HepG2 (cell line): ENCODE measurements around the gene PIP. TPM values are rescaled to one million over a fixed set of nuclear protein-coding genes. Genes with fewer than 3 reads are reported as not detected.
"Not testable (repeated sequence)": the region's sequence is repeated elsewhere in the genome, so short reads cannot be mapped to it uniquely, and the experiment has no call there.

ENCODE experiments used
- ATAC-seq: fragments of 200-7000 bp; cut with Tn5 transposase; 3 replicates; pipeline ENCODE4 v1.9.1; 2020; ENCODE audit warnings: mild to moderate bottlenecking, moderate library complexity
- BruUV-seq: library from RNA; stranded (reverse); fragments of 400-500 nt; replicated peaks from 2 replicates; lab custom pipeline; 2021; lab: Mats Ljungman, UMichigan
- CTCF ChIA-PET: fragments of 300-600 bp; formaldehyde crosslinking; extraction: SDS; loops from one replicate; lab custom pipeline; 2021; ENCODE audit warnings: low total read pairs, inconsistent platforms, low intra/inter-chr PET ratio; lab: Yijun Ruan, JAX
- POLR2A ChIA-PET: fragments of 350-600 bp; sonication (Branson Sonifier 250); formaldehyde crosslinking; loops from one replicate; lab custom pipeline; 2020; ENCODE audit warnings: antibody characterized with exemption, inconsistent platforms; lab: Yijun Ruan, JAX
- DNase-seq: peaks from one replicate; pipeline ENCODE4 v3.0.0-alpha.2; 2015; ENCODE audit warnings: low spot score
- FAIRE-seq: peaks from 3 replicates; lab custom pipeline; 2011; peaks lifted over from hg19 to GRCh38; lab: Jason Lieb, UNC
- H2AFZ ChIP-seq: one replicate; pipeline ENCODE4 v1.6.1; 2011; ENCODE audit warnings: low read length, inconsistent platforms
- H3K27ac ChIP-seq: fragments of 300-600 bp; 3 replicates; pipeline ENCODE4 v1.8.0; 2011; ENCODE audit warnings: mixed run types, mild to moderate bottlenecking, mixed read lengths, low read length, inconsistent platforms; ENCODE audit not compliant: insufficient read depth; ENCODE audit errors: extremely low read length
- H3K27me3 ChIP-seq, 2 experiments: fragments of 200-600 bp in 1 of 2; 2 replicates in 1 of 2; 3 replicates in 1 of 2; pipeline versions ENCODE4 v1.6.0 to v1.8.0; 2011; ENCODE audit warnings: low read length in 2 of 2, mild to moderate bottlenecking in 2 of 2, moderate library complexity in 2 of 2, inconsistent platforms in 1 of 2; ENCODE audit not compliant: insufficient read depth in 2 of 2, control insufficient read depth in 1 of 2
- H3K36me3 ChIP-seq, 2 experiments: fragments of 200-600 bp in 1 of 2; replicated peaks in 1 of 2; 2 replicates in 1 of 2; 3 replicates in 1 of 2; pipeline versions ENCODE4 v1.5.1 to v1.8.0; 2011; ENCODE audit warnings: low read length in 2 of 2, inconsistent platforms in 1 of 2; ENCODE audit not compliant: insufficient read depth in 2 of 2, control insufficient read depth in 1 of 2
- H3K4me1 ChIP-seq: 2 replicates; pipeline ENCODE4 v1.5.1; 2012; ENCODE audit warnings: low read length, inconsistent platforms; ENCODE audit not compliant: insufficient read depth
- H3K4me2 ChIP-seq: 2 replicates; pipeline ENCODE4 v1.6.0; 2011; ENCODE audit warnings: low read depth, low read length, inconsistent platforms
- H3K4me3 ChIP-seq, 3 experiments: fragments of 200-600 bp in 1 of 3; sonication (generic), shearing (Covaris generic) in 1 of 3; replicated peaks in 1 of 3; 2 replicates each; pipeline ENCODE4 v1.5.1; 2011 to 2016; ENCODE audit warnings: low read length in 3 of 3, inconsistent platforms in 2 of 3, low read depth in 2 of 3, mild to moderate bottlenecking in 2 of 3, control low read depth in 1 of 3, mixed read lengths in 1 of 3; ENCODE audit not compliant: insufficient read depth in 1 of 3
- H3K79me2 ChIP-seq: one replicate; pipeline ENCODE4 v1.6.1; 2011; ENCODE audit warnings: low read length, inconsistent platforms; ENCODE audit not compliant: insufficient read depth
- H3K9ac ChIP-seq: 2 replicates; pipeline ENCODE4 v1.6.0; 2011; ENCODE audit warnings: mild to moderate bottlenecking, low read depth, low read length, inconsistent platforms; ENCODE audit not compliant: insufficient read depth
- H3K9me3 ChIP-seq: 2 replicates; pipeline ENCODE4 v1.5.1; 2012; ENCODE audit warnings: mild to moderate bottlenecking, low read length
- H4K20me1 ChIP-seq: 2 replicates; pipeline ENCODE4 v1.6.0; 2011; ENCODE audit warnings: inconsistent platforms, mild to moderate bottlenecking, low read length, moderate library complexity; ENCODE audit not compliant: insufficient read depth
- ELK4 ChIP-seq: sonication (generic); formaldehyde crosslinking; IDR thresholded peaks from 2 replicates; pipeline ENCODE4 v1.9.0; 2021; ENCODE audit warnings: missing genetic modification reagents, borderline replicate concordance
- EZH2 ChIP-seq: conservative IDR thresholded peaks from 2 replicates; pipeline ENCODE4 v1.6.1; 2012; ENCODE audit warnings: mild to moderate bottlenecking, low read depth, low read length, moderate library complexity
- NFAT5 ChIP-seq: sonication (generic); formaldehyde crosslinking; IDR thresholded peaks from 2 replicates; pipeline ENCODE4 v1.4.0; 2020; ENCODE audit warnings: missing genetic modification reagents
- ZNF546 ChIP-seq: sonication (generic); formaldehyde crosslinking; conservative IDR thresholded peaks from 2 replicates; pipeline ENCODE4 v1.8.1; 2023; ENCODE audit warnings: mild to moderate bottlenecking, missing genetic modification reagents
- ZSCAN29 ChIP-seq: sonication (generic); formaldehyde crosslinking; conservative IDR thresholded peaks from 2 replicates; pipeline ENCODE4 v1.4.0; 2020; ENCODE audit warnings: mild to moderate bottlenecking, missing genetic modification reagents
- WGBS: methylation state at CpG from one replicate; pipeline ENCODE4 v1.1.6; 2017; ENCODE audit warnings: low lambda C conversion rate; 5-methylcytosine and 5-hydroxymethylcytosine counted together
- in situ Hi-C: cut with HindIII; loops from 2 replicates; pipeline ENCODE4 v1.10.0; 2017; ENCODE audit warnings: low pct_unique_long_range_greater_than_20kb; ENCODE audit not compliant: extremely low pct_ligation_motif_present
- intact Hi-C: fragments of 100-400 bp; cut with micrococcal nuclease; formaldehyde crosslinking; loops from one replicate; pipeline ENCODE4 v1.10.0; 2022; ENCODE audit not compliant: unreplicated experiment
- polyA plus RNA-seq, 8 experiments: library from polyadenylated mRNA; depleted of rRNA in 3 of 8; stranded (reverse) in 7 of 8; unstranded in 1 of 8; fragments of >200 nt; fragmentation: Illumina TruSeq in 4 of 8; extraction: Trizol in 4 of 8; gene quantifications; 2 replicates each; pipeline versions ENCODE4 v1.2.1 to v1.2.3, GENCODE V29; 2011 to 2016; ENCODE audit warnings: low read depth in 4 of 8, missing spikeins in 1 of 8, mixed read lengths in 1 of 8; ENCODE audit not compliant: insufficient read depth in 1 of 8
- total RNA-seq, 5 experiments: library from RNA; depleted of rRNA; stranded (reverse); fragments of >200 nt; fragmentation: Illumina TruSeq; extraction: Trizol; gene quantifications; 2 replicates each; pipeline ENCODE4 v1.2.3, GENCODE V29; 2016; ENCODE audit warnings: low read depth in 1 of 5

PIP gene
- total and polyA plus RNA-seq, 2 of the 13 experiments (the other 11 are each of a cell fraction or from before 2014, with no cell fraction given) = not detected

- TF ChIP-seq NFAT5 (CRISPR knock-in tag) (no peak), EZH2 (no peak), ELK4 (CRISPR knock-in tag) (no peak), ZSCAN29 (CRISPR knock-in tag) (no peak), ZNF546 (CRISPR knock-in tag) (no peak)
Measured at GRCh38 chr7:143120691-143121405, 11.0 kb upstream of the PIP start (continued).

- CTCF ChIA-PET, in situ Hi-C loops, H3K36me3 ChIP-seq, H3K27me3 ChIP-seq, H4K20me1 ChIP-seq, FAIRE-seq, H2AFZ ChIP-seq, H3K9ac ChIP-seq, H3K4me3 ChIP-seq, H3K79me2 ChIP-seq, H3K4me1 ChIP-seq, H3K9me3 ChIP-seq, H3K4me2 ChIP-seq, H3K27ac ChIP-seq, ATAC-seq, DNase-seq, intact Hi-C loops, BruUV-seq, POLR2A ChIA-PET: not testable (repeated sequence)
- WGBS = 41% methylated on average over 9 of the region's 9 CpGs
Measured at GRCh38 chr7:143123326-143123725, 8.6 kb upstream of the PIP start.
